GM10266 (cell line): Measurements from ENCODE around the gene TSPAN5.

Experiments
- DNase-seq: peaks from one replicate; pipeline ENCODE4 v3.0.0; 2012; ENCODE audit errors: extremely low spot score
- CTCF ChIP-seq: IDR thresholded peaks from 2 replicates; pipeline ENCODE4 v1.5.1; 2012; ENCODE audit warnings: mild to moderate bottlenecking, low read depth; ENCODE audit not compliant: control insufficient read depth, insufficient read depth; ENCODE audit errors: missing control alignments

The TSPAN5 gene

GRCh38 chr4:98498774-98499173 lies 159.6 kb downstream of the TSPAN5 start:
- TF ChIP-seq CTCF: no peak
- no peak for DNase-seq

DNA sequence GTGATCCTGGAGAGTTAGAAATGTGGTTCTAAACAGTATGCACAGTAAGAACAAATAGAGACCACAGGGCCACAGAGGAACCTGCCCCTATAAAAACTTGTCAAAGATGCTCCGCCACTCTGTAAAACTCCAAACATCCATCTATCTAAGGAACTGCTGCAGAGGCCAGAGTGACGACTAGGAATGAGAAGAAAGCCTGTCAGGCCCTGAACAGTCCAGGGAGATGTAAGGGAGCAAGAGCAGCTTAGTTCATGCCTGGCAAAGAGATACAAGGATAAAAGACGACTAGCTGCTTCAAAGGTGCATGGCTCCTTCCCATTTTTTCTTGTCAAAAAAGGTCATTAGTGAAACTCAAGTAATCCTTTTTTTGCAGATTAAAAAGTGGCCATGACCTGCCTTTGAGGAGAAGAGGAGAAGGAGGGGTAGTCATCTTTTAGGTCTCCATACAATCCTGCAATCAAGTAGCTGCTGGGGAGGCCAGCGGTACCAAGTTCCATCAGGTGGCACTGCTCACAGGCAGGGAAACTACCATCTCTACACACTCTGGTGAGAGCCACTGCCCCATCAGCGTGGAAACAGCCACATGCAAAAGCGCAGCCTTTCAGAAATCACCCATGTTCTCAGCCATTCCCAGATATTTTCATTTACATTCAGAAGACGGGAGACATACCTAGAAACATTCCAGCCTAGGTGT lies 162.1 kb downstream of the TSPAN5 start:
- DNase-seq: no peak
- no peak for TF ChIP-seq CTCF

- peak; percentile 34 for DNase-seq
- TF ChIP-seq CTCF: no peak
Observed at GRCh38 chr4:98493296-98493695, 165.1 kb downstream of the TSPAN5 start.

DNA sequence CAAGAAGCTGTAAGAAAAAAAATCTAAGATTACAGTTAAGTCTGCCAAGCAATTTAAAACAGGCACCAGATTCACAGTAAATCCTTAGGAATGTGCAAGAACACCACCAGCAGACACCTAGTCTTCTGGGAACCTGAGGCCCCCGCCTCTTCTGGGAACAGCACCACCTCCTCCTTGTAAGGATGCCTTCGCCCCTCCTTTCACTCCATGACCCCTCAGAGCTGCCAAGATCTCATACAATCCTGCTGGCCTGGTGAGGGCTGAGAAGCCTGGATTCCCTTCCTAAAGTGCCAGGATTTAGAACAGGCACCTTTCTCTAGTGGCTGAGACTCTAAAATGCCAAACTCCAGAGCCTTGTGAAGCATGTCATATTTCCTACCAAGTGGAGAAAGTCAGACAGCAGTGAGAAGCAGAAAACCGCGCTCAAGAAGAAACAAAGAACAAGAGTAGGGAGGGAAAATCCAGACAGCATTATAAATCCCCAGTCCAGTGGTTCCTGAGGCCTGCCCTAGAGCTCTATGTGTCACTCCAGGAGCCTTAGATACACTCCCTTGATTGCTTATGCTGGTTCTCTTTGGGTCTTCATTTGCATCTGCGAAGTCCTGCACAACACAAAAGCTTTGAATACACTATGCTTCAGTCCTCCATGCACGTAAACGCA lies 166.4 kb downstream of the TSPAN5 start:
- no peak for DNase-seq
- no peak for TF ChIP-seq CTCF

DNA sequence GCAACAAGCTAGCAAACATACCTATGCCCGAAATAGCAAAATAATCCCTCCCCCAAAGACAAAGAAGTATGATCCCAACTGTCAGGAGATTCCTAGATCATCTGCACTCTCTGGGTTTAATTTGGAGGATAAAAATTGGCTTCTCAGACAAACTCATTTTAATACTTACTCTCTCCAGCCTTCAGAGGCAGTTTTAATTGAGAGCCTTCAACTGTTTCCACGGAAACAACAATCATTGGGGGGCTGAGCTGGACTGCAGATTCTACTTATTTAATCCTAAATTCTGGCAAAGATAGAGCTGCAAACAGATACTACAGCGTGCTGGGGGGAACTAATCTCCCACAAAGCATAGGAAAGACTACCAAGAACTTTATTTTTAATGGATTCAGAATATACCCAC lies 168.2 kb downstream of the TSPAN5 start:
- TF ChIP-seq CTCF: no peak
- no peak for DNase-seq

- no peak for TF ChIP-seq CTCF
- no peak for DNase-seq
Observed at GRCh38 chr4:98485816-98486345, 172.5 kb downstream of the TSPAN5 start.

- no peak for DNase-seq
- no peak for TF ChIP-seq CTCF
Observed at GRCh38 chr4:98484031-98484430, 174.4 kb downstream of the TSPAN5 start.
